ENCODE measurements around the gene TREH. TPM values are rescaled to one million over a fixed set of nuclear protein-coding genes. Genes with fewer than 3 reads are reported as not detected.

TREH gene
- total and polyA plus RNA-seq, 2 experiments from 2014 or later = 0.36 TPM; not detected in 1

DNA sequence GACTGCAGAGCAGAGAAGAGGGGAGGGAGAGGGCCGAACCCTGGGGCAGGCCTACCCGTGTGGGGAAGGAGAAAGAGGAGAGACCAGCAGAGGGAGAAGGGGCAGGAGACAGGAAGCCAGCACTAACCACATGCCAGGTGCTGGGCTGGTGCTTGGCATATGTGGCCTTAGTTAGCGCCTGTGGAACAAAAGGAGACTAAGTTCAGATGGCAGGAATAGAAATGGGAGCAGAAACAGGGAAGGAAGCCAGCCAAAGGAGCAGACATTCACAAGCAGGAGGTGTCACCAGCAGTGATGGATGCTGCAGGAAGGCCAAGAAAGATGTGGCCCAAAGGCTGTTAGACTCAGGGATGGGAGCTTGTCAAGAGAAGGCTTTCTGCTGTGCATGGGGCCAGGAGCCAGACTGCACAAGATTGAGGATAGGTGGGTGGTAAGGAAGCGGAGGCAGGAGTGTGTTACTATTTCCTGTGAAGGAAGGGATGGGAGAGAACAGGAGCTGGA lies 26.7 kb downstream of the TREH start:
- no peak overlapping the region for H2AFZ ChIP-seq
- Mint-ChIP-seq H3K4me1 (peaks cover 4% of the 10 kb centered on the region), H3K36me3 (ENCODE audit: low read depth) (peaks cover 52% of the 10 kb centered on the region), H3K9me3 (no peaks in the 10 kb centered on the region; the same call in 2 of the 3 replicates), H3K27me3 (ENCODE audit: insufficient read depth, low read depth, poor library complexity) (peaks cover 10% of the 10 kb centered on the region), H3K27ac (no peak overlapping the region), H3K4me3 (no peak overlapping the region)
- no peaks in the 10 kb centered on the region for H3K9me2 ChIP-seq (ENCODE audit: insufficient read depth)
- H3K4me3 ChIP-seq = no peak overlapping the region
- H3K27me3 ChIP-seq (ENCODE audit: insufficient read depth) = no peaks in the 10 kb centered on the region
- peaks cover 13% of the 10 kb centered on the region for H4K20me1 ChIP-seq (replicated peaks; ENCODE audit: insufficient read depth)
- H3F3A ChIP-seq (replicated peaks; ENCODE audit: low read depth) = 0 out of 2 replicates have a peak, but pooled peaks cover 5% of the 10 kb centered on the region
- H3K27ac ChIP-seq (ENCODE audit: low read depth) = no peak overlapping the region
- TF ChIP-seq EZH2phosphoT487 (IDR thresholded peaks at IDR 0.05; ENCODE audit: unreplicated experiment) (no peak), CREB1 (CRISPR knock-in tag; IDR thresholded peaks at IDR 0.05; ENCODE audit: low read depth) (no peak), ZNF331 (CRISPR knock-in tag; IDR thresholded peaks at IDR 0.05; ENCODE audit: low read depth) (no peak), JUNB (IDR thresholded peaks at IDR 0.05; ENCODE audit: unreplicated experiment) (no peak), POLR2AphosphoS5 (IDR thresholded peaks at IDR 0.05; ENCODE audit: low read depth) (no peak), EZH2 (IDR thresholded peaks at IDR 0.05; ENCODE audit: low read depth, unreplicated experiment) (no peak), NANOG (IDR thresholded peaks at IDR 0.05; ENCODE audit: borderline replicate concordance) (no peak), STAT1 (IDR thresholded peaks at IDR 0.05; ENCODE audit: unreplicated experiment) (no peak)
- TF ChIP-seq, protein P1, sequence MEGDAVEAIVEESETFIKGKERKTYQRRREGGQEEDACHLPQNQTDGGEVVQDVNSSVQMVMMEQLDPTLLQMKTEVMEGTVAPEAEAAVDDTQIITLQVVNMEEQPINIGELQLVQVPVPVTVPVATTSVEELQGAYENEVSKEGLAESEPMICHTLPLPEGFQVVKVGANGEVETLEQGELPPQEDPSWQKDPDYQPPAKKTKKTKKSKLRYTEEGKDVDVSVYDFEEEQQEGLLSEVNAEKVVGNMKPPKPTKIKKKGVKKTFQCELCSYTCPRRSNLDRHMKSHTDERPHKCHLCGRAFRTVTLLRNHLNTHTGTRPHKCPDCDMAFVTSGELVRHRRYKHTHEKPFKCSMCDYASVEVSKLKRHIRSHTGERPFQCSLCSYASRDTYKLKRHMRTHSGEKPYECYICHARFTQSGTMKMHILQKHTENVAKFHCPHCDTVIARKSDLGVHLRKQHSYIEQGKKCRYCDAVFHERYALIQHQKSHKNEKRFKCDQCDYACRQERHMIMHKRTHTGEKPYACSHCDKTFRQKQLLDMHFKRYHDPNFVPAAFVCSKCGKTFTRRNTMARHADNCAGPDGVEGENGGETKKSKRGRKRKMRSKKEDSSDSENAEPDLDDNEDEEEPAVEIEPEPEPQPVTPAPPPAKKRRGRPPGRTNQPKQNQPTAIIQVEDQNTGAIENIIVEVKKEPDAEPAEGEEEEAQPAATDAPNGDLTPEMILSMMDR (conservative IDR thresholded peaks at IDR 0.05; ENCODE audit: low read depth in 2 of 2) = no peak
- TF ChIP-seq, protein P2, sequence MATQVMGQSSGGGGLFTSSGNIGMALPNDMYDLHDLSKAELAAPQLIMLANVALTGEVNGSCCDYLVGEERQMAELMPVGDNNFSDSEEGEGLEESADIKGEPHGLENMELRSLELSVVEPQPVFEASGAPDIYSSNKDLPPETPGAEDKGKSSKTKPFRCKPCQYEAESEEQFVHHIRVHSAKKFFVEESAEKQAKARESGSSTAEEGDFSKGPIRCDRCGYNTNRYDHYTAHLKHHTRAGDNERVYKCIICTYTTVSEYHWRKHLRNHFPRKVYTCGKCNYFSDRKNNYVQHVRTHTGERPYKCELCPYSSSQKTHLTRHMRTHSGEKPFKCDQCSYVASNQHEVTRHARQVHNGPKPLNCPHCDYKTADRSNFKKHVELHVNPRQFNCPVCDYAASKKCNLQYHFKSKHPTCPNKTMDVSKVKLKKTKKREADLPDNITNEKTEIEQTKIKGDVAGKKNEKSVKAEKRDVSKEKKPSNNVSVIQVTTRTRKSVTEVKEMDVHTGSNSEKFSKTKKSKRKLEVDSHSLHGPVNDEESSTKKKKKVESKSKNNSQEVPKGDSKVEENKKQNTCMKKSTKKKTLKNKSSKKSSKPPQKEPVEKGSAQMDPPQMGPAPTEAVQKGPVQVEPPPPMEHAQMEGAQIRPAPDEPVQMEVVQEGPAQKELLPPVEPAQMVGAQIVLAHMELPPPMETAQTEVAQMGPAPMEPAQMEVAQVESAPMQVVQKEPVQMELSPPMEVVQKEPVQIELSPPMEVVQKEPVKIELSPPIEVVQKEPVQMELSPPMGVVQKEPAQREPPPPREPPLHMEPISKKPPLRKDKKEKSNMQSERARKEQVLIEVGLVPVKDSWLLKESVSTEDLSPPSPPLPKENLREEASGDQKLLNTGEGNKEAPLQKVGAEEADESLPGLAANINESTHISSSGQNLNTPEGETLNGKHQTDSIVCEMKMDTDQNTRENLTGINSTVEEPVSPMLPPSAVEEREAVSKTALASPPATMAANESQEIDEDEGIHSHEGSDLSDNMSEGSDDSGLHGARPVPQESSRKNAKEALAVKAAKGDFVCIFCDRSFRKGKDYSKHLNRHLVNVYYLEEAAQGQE (IDR thresholded peaks at IDR 0.05; ENCODE audit: unreplicated experiment) = no peak
- TF ChIP-seq, protein P3, sequence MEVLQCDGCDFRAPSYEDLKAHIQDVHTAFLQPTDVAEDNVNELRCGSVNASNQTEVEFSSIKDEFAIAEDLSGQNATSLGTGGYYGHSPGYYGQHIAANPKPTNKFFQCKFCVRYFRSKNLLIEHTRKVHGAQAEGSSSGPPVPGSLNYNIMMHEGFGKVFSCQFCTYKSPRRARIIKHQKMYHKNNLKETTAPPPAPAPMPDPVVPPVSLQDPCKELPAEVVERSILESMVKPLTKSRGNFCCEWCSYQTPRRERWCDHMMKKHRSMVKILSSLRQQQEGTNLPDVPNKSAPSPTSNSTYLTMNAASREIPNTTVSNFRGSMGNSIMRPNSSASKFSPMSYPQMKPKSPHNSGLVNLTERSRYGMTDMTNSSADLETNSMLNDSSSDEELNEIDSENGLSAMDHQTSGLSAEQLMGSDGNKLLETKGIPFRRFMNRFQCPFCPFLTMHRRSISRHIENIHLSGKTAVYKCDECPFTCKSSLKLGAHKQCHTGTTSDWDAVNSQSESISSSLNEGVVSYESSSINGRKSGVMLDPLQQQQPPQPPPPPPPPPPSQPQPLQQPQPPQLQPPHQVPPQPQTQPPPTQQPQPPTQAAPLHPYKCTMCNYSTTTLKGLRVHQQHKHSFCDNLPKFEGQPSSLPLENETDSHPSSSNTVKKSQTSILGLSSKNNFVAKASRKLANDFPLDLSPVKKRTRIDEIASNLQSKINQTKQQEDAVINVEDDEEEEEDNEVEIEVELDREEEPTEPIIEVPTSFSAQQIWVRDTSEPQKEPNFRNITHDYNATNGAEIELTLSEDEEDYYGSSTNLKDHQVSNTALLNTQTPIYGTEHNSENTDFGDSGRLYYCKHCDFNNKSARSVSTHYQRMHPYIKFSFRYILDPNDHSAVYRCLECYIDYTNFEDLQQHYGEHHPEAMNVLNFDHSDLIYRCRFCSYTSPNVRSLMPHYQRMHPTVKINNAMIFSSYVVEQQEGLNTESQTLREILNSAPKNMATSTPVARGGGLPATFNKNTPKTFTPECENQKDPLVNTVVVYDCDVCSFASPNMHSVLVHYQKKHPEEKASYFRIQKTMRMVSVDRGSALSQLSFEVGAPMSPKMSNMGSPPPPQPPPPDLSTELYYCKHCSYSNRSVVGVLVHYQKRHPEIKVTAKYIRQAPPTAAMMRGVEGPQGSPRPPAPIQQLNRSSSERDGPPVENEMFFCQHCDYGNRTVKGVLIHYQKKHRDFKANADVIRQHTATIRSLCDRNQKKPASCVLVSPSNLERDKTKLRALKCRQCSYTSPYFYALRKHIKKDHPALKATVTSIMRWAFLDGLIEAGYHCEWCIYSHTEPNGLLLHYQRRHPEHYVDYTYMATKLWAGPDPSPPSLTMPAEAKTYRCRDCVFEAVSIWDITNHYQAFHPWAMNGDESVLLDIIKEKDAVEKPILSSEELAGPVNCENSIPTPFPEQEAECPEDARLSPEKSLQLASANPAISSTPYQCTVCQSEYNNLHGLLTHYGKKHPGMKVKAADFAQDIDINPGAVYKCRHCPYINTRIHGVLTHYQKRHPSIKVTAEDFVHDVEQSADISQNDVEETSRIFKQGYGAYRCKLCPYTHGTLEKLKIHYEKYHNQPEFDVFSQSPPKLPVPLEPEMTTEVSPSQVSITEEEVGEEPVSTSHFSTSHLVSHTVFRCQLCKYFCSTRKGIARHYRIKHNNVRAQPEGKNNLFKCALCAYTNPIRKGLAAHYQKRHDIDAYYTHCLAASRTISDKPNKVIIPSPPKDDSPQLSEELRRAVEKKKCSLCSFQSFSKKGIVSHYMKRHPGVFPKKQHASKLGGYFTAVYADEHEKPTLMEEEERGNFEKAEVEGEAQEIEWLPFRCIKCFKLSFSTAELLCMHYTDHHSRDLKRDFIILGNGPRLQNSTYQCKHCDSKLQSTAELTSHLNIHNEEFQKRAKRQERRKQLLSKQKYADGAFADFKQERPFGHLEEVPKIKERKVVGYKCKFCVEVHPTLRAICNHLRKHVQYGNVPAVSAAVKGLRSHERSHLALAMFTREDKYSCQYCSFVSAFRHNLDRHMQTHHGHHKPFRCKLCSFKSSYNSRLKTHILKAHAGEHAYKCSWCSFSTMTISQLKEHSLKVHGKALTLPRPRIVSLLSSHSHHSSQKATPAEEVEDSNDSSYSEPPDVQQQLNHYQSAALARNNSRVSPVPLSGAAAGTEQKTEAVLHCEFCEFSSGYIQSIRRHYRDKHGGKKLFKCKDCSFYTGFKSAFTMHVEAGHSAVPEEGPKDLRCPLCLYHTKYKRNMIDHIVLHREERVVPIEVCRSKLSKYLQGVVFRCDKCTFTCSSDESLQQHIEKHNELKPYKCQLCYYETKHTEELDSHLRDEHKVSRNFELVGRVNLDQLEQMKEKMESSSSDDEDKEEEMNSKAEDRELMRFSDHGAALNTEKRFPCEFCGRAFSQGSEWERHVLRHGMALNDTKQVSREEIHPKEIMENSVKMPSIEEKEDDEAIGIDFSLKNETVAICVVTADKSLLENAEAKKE (CRISPR knock-in tag; IDR thresholded peaks at IDR 0.05) = no peak
- no peak for DNase-seq (ENCODE audit: low spot score)
- peaks cover 16% of the 10 kb centered on the region; the same call in 1 of the 2 replicates for H3K36me3 ChIP-seq (ENCODE audit: insufficient read depth)
- no peak for ATAC-seq
- no peaks in the 10 kb centered on the region for H3K4me1 ChIP-seq (ENCODE audit: insufficient read depth)
- no peaks in the 10 kb centered on the region for H3K79me2 ChIP-seq (replicated peaks; ENCODE audit: insufficient read depth)
- H3K4me2 ChIP-seq = no peak overlapping the region
